ENCODE results near the gene PPT1. TPM values are rescaled to one million over a fixed set of nuclear protein-coding genes. Genes with fewer than 3 reads are reported as not detected.

Gene PPT1
- total and polyA plus RNA-seq, 2 of the 4 experiments (the other 2 are of a cell fraction) = 22.7 to 55.4 TPM

DNA sequence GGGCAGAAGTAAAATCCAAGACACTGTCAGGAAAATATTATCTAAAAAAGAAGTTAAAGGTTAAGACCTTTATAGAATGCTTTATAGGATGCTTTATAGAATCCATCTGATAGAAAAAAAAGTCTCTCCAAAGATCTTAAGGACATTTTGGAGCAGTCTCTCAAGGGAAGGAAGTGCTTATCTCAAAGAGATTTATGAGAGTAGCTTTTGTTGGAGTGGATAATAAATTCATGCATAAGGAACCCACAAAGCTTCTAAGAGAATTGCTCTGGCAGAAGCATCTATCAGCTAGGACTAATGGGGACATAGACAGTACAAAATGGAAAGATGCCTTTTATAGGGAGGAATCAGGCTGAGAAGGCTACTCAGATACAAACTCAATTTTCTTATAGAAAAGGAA lies 69.4 kb downstream of the PPT1 start:
- Histone ChIP-seq H4K8ac (ENCODE audit: low read depth in 2 of 2, low read length in 2 of 2) (no peak overlapping the region), H3K27ac (ENCODE audit: insufficient read depth, low read length) (no peak overlapping the region), H3K27me3 (ENCODE audit: control insufficient read depth, insufficient read depth, low read length) (no peaks in the 10 kb centered on the region), H3K4me3 (ENCODE audit: insufficient read depth, low read depth, low read length) (no peak overlapping the region), H3K9me3 (ENCODE audit: control insufficient read depth, insufficient read depth, low read length) (peaks cover 8% of the 10 kb centered on the region), H3K4me2 (ENCODE audit: low read depth, low read length) (no peak overlapping the region), H3K14ac (replicated peaks; ENCODE audit: low read depth, low read length) (no peak overlapping the region), H4K91ac (ENCODE audit: insufficient read depth, low read depth, low read length) (no peak overlapping the region), H2BK120ac (ENCODE audit: low read depth, low read length) (no peak overlapping the region), H3K23ac (ENCODE audit: low read depth, low read length) (no peak overlapping the region), H3K4me1 (ENCODE audit: control insufficient read depth, insufficient read depth, low read length) (no peaks in the 10 kb centered on the region; the same call in 1 of the 2 replicates), H3K9me1 (ENCODE audit: insufficient read depth, low read length) (no peaks in the 10 kb centered on the region), H2AK5ac (ENCODE audit: low read depth, low read length) (no peak overlapping the region), H3K4ac (ENCODE audit: low read depth, low read length) (no peak overlapping the region), H2BK5ac (ENCODE audit: low read depth, low read length, poor library complexity, severe bottlenecking) (no peak overlapping the region), H4K5ac (ENCODE audit: low read depth, low read length) (no peak overlapping the region), H3K36me3 (ENCODE audit: control insufficient read depth, insufficient read depth, low read length) (no peaks in the 10 kb centered on the region), H3K9ac (ENCODE audit: low read depth, low read length) (no peak overlapping the region), H4K20me1 (ENCODE audit: insufficient read depth, low read length) (no peaks in the 10 kb centered on the region), H3K79me1 (ENCODE audit: low read depth in 1 of 2, low read length in 2 of 2) (no peaks in the 10 kb centered on the region), H2BK15ac (ENCODE audit: low read depth, low read length) (no peak overlapping the region), H2AFZ (replicated peaks; ENCODE audit: low read length, poor library complexity) (no peak overlapping the region), H3K56ac (ENCODE audit: extremely low read depth, insufficient read depth, low read length) (no peak overlapping the region), H2AK9ac (replicated peaks; ENCODE audit: low read depth, low read length, poor library complexity) (no peak overlapping the region), H2BK20ac (ENCODE audit: low read depth, low read length) (no peak overlapping the region), H3K18ac (ENCODE audit: low read depth, low read length) (no peak overlapping the region)
- TF ChIP-seq CHD1 (IDR thresholded peaks at IDR 0.05; ENCODE audit: low read depth, low read length) (no peak), MXI1 (IDR thresholded peaks at IDR 0.05; ENCODE audit: borderline replicate concordance, low read depth, low read length) (no peak), BHLHE40 (IDR thresholded peaks at IDR 0.05; ENCODE audit: low read depth, low read length) (no peak), RFX5 (IDR thresholded peaks at IDR 0.05; ENCODE audit: low read depth, low read length) (no peak), SMC3 (IDR thresholded peaks at IDR 0.05; ENCODE audit: low read depth, low read length) (no peak), MAFK (IDR thresholded peaks at IDR 0.05; ENCODE audit: low read depth, low read length) (no peak), NFE2L2 (IDR thresholded peaks at IDR 0.05; ENCODE audit: low read depth, low read length) (no peak), RAD21 (IDR thresholded peaks at IDR 0.05; ENCODE audit: low read length) (no peak), POLR2A (IDR thresholded peaks at IDR 0.05; ENCODE audit: low read depth, low read length) (no peak), FOS (IDR thresholded peaks at IDR 0.05; ENCODE audit: low read depth, low read length) (no peak), CEBPB (IDR thresholded peaks at IDR 0.05; ENCODE audit: low read depth, low read length) (no peak), MAZ (IDR thresholded peaks at IDR 0.05; ENCODE audit: borderline replicate concordance, low read depth, low read length) (no peak), RCOR1 (IDR thresholded peaks at IDR 0.05; ENCODE audit: insufficient replicate concordance, low read length) (no peak)
- TF ChIP-seq, protein P1, sequence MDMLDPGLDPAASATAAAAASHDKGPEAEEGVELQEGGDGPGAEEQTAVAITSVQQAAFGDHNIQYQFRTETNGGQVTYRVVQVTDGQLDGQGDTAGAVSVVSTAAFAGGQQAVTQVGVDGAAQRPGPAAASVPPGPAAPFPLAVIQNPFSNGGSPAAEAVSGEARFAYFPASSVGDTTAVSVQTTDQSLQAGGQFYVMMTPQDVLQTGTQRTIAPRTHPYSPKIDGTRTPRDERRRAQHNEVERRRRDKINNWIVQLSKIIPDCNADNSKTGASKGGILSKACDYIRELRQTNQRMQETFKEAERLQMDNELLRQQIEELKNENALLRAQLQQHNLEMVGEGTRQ (IDR thresholded peaks at IDR 0.05; ENCODE audit: low read depth, low read length) = no peak
- TF ChIP-seq, protein P2, sequence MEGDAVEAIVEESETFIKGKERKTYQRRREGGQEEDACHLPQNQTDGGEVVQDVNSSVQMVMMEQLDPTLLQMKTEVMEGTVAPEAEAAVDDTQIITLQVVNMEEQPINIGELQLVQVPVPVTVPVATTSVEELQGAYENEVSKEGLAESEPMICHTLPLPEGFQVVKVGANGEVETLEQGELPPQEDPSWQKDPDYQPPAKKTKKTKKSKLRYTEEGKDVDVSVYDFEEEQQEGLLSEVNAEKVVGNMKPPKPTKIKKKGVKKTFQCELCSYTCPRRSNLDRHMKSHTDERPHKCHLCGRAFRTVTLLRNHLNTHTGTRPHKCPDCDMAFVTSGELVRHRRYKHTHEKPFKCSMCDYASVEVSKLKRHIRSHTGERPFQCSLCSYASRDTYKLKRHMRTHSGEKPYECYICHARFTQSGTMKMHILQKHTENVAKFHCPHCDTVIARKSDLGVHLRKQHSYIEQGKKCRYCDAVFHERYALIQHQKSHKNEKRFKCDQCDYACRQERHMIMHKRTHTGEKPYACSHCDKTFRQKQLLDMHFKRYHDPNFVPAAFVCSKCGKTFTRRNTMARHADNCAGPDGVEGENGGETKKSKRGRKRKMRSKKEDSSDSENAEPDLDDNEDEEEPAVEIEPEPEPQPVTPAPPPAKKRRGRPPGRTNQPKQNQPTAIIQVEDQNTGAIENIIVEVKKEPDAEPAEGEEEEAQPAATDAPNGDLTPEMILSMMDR (conservative IDR thresholded peaks at IDR 0.05; ENCODE audit: low read depth, low read length) = no peak
- TF ChIP-seq, protein P3, sequence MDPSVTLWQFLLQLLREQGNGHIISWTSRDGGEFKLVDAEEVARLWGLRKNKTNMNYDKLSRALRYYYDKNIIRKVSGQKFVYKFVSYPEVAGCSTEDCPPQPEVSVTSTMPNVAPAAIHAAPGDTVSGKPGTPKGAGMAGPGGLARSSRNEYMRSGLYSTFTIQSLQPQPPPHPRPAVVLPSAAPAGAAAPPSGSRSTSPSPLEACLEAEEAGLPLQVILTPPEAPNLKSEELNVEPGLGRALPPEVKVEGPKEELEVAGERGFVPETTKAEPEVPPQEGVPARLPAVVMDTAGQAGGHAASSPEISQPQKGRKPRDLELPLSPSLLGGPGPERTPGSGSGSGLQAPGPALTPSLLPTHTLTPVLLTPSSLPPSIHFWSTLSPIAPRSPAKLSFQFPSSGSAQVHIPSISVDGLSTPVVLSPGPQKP (IDR thresholded peaks at IDR 0.05; ENCODE audit: borderline replicate concordance, low read depth, low read length) = no peak
- no TSS peak for BruUV-seq (replicated peaks)
- ATAC-seq (ENCODE audit: low read depth) = no peak
- intact Hi-C loops (cut with micrococcal nuclease) = no loop called here
- no peak for DNase-seq
- ChIA-PET POLR2A (ENCODE audit: unreplicated experiment) (no interaction called here), CTCF (no interaction called here)
- in situ Hi-C loops (cut with MboI; ENCODE audit: low sequenced_read_pairs) = no loop called here
- dilution Hi-C loops (cut with HindIII; ENCODE audit: low sequenced_read_pairs, unreplicated experiment) = no loop called here
